NOMO-1 (cell line): ENCODE measurements around the gene RGSL1.
"Not testable (repeated sequence)": the region's sequence is repeated elsewhere in the genome, so short reads cannot be mapped to it uniquely, and the experiment has no call there.

Source experiments
- DNase-seq, 2 experiments: peaks; one replicate each; lab custom pipeline; 2025; ENCODE audit not compliant: unreplicated experiment in 2 of 2; lab: John Stamatoyannopoulos, UW

Gene RGSL1

GRCh38 chr1:182528206-182528605 lies 78.3 kb downstream of the RGSL1 start:
- not testable (repeated sequence) for DNase-seq

GRCh38 chr1:182533896-182534295 lies 84.0 kb downstream of the RGSL1 start:
- no peak for DNase-seq

- no peak for DNase-seq
Observed at GRCh38 chr1:182549346-182549745, 99.4 kb downstream of the RGSL1 start.

- DNase-seq, result no peak
Observed at GRCh38 chr1:182549811-182550210, 99.9 kb downstream of the RGSL1 start.

GRCh38 chr1:182552527-182552926 lies 102.6 kb downstream of the RGSL1 start:
- no peak for DNase-seq

GRCh38 chr1:182555493-182555892 lies 105.5 kb downstream of the RGSL1 start:
- DNase-seq, result no peak

- DNase-seq, result no peak
Observed at GRCh38 chr1:182556279-182556678, 106.3 kb downstream of the RGSL1 start.

- DNase-seq, result no peak
Observed at GRCh38 chr1:182560392-182560984, 110.5 kb downstream of the RGSL1 start.

GRCh38 chr1:182561456-182561855 lies 111.5 kb downstream of the RGSL1 start:
- no peak for DNase-seq

- DNase-seq, result no peak
Observed at GRCh38 chr1:182563095-182563494, 113.1 kb downstream of the RGSL1 start.

- DNase-seq, result no peak
Observed at GRCh38 chr1:182564406-182565004, 114.6 kb downstream of the RGSL1 start.

- DNase-seq, result no peak
Observed at GRCh38 chr1:182565537-182565936, 115.6 kb downstream of the RGSL1 start.

GRCh38 chr1:182567629-182568028 lies 117.7 kb downstream of the RGSL1 start:
- DNase-seq, result no peak

- DNase-seq, result no peak
Observed at GRCh38 chr1:182568647-182569284, 118.8 kb downstream of the RGSL1 start.

- DNase-seq, result no peak
Observed at GRCh38 chr1:182569939-182570610, 120.1 kb downstream of the RGSL1 start.

GRCh38 chr1:182570611-182570970 lies 120.6 kb downstream of the RGSL1 start:
- no peak for DNase-seq

GRCh38 chr1:182574156-182574555 lies 124.2 kb downstream of the RGSL1 start:
- DNase-seq, result no peak

- peak; percentile 24 to 37 for DNase-seq
Observed at GRCh38 chr1:182575540-182576149, 125.7 kb downstream of the RGSL1 start.

GRCh38 chr1:182580736-182581135 lies 130.8 kb downstream of the RGSL1 start:
- DNase-seq, result no peak

GRCh38 chr1:182584746-182585145 lies 134.8 kb downstream of the RGSL1 start:
- no peak for DNase-seq

GRCh38 chr1:182586380-182586779 lies 136.4 kb downstream of the RGSL1 start:
- no peak for DNase-seq
